NB4 (cell line): ENCODE data around the gene PLSCR1.

Experiments used
- CTCF ChIP-seq: IDR thresholded peaks from one replicate; pipeline ENCODE4 v1.5.1; 2012; ENCODE audit warnings: low read depth, low read length
- MYC ChIP-seq: IDR thresholded peaks from 2 replicates; pipeline ENCODE4 v1.6.1; 2011; ENCODE audit warnings: low read depth, low read length

- TF ChIP-seq MYC, result no peak
- no peak for TF ChIP-seq CTCF
Measured at GRCh38 chr3:146473726-146474125, 70.7 kb downstream of the PLSCR1 start.
